Trophoblast cell (in vitro differentiated cells and primary cell): Measurements from ENCODE around the gene ABCF2.
A peak's percentile ranks its signal among the peaks of the same experiment; 100 is the strongest.

Source experiments
- DNase-seq, 2 donors: peaks; one replicate each; pipeline ENCODE4 v3.0.0-alpha.2; 2016
- H2AFZ ChIP-seq: 2 replicates; pipeline ENCODE4 v1.6.1; 2013; ENCODE audit warnings: low read length, moderate library complexity, mild to moderate bottlenecking; ENCODE audit not compliant: insufficient read depth, poor library complexity
- H2AK5ac ChIP-seq: 2 replicates; pipeline ENCODE4 v1.6.1; 2013; ENCODE audit warnings: mild to moderate bottlenecking, low read length
- H2BK120ac ChIP-seq: 2 replicates; pipeline ENCODE4 v1.6.1; 2013; ENCODE audit warnings: low read length, mild to moderate bottlenecking, moderate library complexity; ENCODE audit not compliant: insufficient read depth, poor library complexity
- H2BK12ac ChIP-seq: 2 replicates; pipeline ENCODE4 v1.6.1; 2013; ENCODE audit warnings: mild to moderate bottlenecking, low read length, moderate library complexity
- H2BK5ac ChIP-seq: 2 replicates; pipeline ENCODE4 v1.6.1; 2013; ENCODE audit warnings: low read length, low read depth, moderate library complexity, mild to moderate bottlenecking; ENCODE audit not compliant: poor library complexity
- H3K14ac ChIP-seq: 2 replicates; pipeline ENCODE4 v1.6.1; 2013; ENCODE audit warnings: mild to moderate bottlenecking, low read length
- H3K18ac ChIP-seq: 2 replicates; pipeline ENCODE4 v1.6.1; 2013; ENCODE audit warnings: mild to moderate bottlenecking, low read length
- H3K23ac ChIP-seq: 2 replicates; pipeline ENCODE4 v1.6.1; 2013; ENCODE audit warnings: low read length
- H3K27ac ChIP-seq: 2 replicates; pipeline ENCODE4 v1.5.1; 2013; ENCODE audit warnings: low read depth, mild to moderate bottlenecking, inconsistent platforms, low read length, moderate library complexity
- H3K27me3 ChIP-seq: 2 replicates; pipeline ENCODE4 v1.6.1; 2013; ENCODE audit warnings: inconsistent platforms, mild to moderate bottlenecking, low read length, moderate library complexity; ENCODE audit not compliant: insufficient read depth
- H3K36me3 ChIP-seq, 2 experiments: 1 replicate in 1 of 2; 2 replicates in 1 of 2; pipeline ENCODE4 v1.6.1; 2013; ENCODE audit warnings: low read length in 2 of 2, mild to moderate bottlenecking in 2 of 2, moderate library complexity in 1 of 2; ENCODE audit not compliant: insufficient read depth in 2 of 2, control insufficient read depth in 1 of 2
- H3K4ac ChIP-seq: 2 replicates; pipeline ENCODE4 v1.6.1; 2013; ENCODE audit warnings: low read depth, mild to moderate bottlenecking, low read length, moderate library complexity
- H3K4me1 ChIP-seq, 2 experiments: 1 replicate in 1 of 2; 2 replicates in 1 of 2; pipeline ENCODE4 v1.6.1; 2013; ENCODE audit warnings: low read length in 2 of 2, mild to moderate bottlenecking in 2 of 2, moderate library complexity in 1 of 2; ENCODE audit not compliant: insufficient read depth in 2 of 2, control insufficient read depth in 1 of 2
- H3K4me2 ChIP-seq: 2 replicates; pipeline ENCODE4 v1.6.1; 2013; ENCODE audit warnings: inconsistent platforms, mild to moderate bottlenecking, low read length, moderate library complexity
- H3K4me3 ChIP-seq: 2 replicates; pipeline ENCODE4 v1.5.1; 2013; ENCODE audit warnings: mild to moderate bottlenecking, low read depth, low read length, inconsistent platforms
- H3K79me1 ChIP-seq: one replicate; pipeline ENCODE4 v1.6.1; 2013; ENCODE audit warnings: low read length
- H3K79me2 ChIP-seq: 2 replicates; pipeline ENCODE4 v1.6.1; 2013; ENCODE audit warnings: low read length, mild to moderate bottlenecking; ENCODE audit not compliant: control insufficient read depth, insufficient read depth, poor library complexity
- H3K9ac ChIP-seq: 2 replicates; pipeline ENCODE4 v1.6.1; 2013; ENCODE audit warnings: mild to moderate bottlenecking, low read length
- H3K9me3 ChIP-seq: 2 replicates; pipeline ENCODE4 v1.6.1; 2013; ENCODE audit warnings: low read depth, mild to moderate bottlenecking, control low read depth, inconsistent platforms, low read length; ENCODE audit not compliant: insufficient read depth
- H4K12ac ChIP-seq: 2 replicates; pipeline ENCODE4 v1.6.1; 2013; ENCODE audit warnings: low read depth, mild to moderate bottlenecking, low read length, moderate library complexity
- H4K8ac ChIP-seq: 2 replicates; pipeline ENCODE4 v1.6.1; 2013; ENCODE audit warnings: low read depth, mild to moderate bottlenecking, low read length, moderate library complexity
- H4K91ac ChIP-seq: one replicate; pipeline ENCODE4 v1.6.1; 2013; ENCODE audit warnings: low read depth, mild to moderate bottlenecking, low read length, moderate library complexity
- WGBS: extraction: QIAGEN DNeasy Blood & Tissue Kit; methylation state at CpG from one replicate; pipeline ENCODE4 v1.1.7; 2013; ENCODE audit warnings: missing lambda C conversion rate; ENCODE audit not compliant: insufficient read length, insufficient coverage; ENCODE audit errors: extremely low coverage; 5-methylcytosine and 5-hydroxymethylcytosine counted together

The ABCF2 gene

DNA sequence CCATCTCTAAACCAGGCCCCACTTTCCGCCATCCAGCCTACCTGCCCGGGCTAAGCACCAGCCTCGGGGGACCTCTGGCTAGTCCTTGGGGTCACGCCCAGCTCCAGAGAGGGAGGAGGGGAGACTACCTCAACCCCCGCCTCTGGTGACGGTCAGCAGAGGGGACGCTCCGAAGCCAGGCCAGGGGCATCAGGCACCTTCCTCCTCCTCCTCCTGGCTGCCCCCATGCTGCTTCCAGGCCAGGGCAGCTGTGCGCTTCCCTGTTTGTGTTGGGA is 25.5 kb upstream of the ABCF2 start:
- H3K18ac ChIP-seq = peak overlapping the region; percentile 76
- H3K9ac ChIP-seq = no peak overlapping the region
- no peak overlapping the region for H3K27ac ChIP-seq
- H2AK5ac ChIP-seq = no peak overlapping the region
- H3K27me3 ChIP-seq = no peaks in the 10 kb centered on the region
- H3K4ac ChIP-seq = no peak overlapping the region
- peak overlapping the region; percentile 67 for H3K14ac ChIP-seq
- no peak overlapping the region for H2BK5ac ChIP-seq
- WGBS = no CpG with 5 or more reads among the region's 9 CpGs
- DNase-seq = no peak
- peaks cover 9% of the 10 kb centered on the region for H3K79me2 ChIP-seq
- H3K36me3 ChIP-seq = no peaks in the 10 kb centered on the region
- H3K9me3 ChIP-seq = no peaks in the 10 kb centered on the region
- H3K4me1 ChIP-seq = peaks cover 20 to 45% of the 10 kb centered on the region in 2 experiments
- no peak overlapping the region for H2AFZ ChIP-seq
- peak overlapping the region; percentile 54 for H2BK120ac ChIP-seq
- H3K4me3 ChIP-seq = peak overlapping the region; percentile 48
- H3K23ac ChIP-seq = no peak overlapping the region
- H3K79me1 ChIP-seq = peaks cover 30% of the 10 kb centered on the region
- no peak overlapping the region for H2BK12ac ChIP-seq
- H4K8ac ChIP-seq = peak overlapping the region; percentile 85
- peak overlapping the region; percentile 79 for H3K4me2 ChIP-seq
- peak overlapping the region; percentile 54 for H4K12ac ChIP-seq
- H4K91ac ChIP-seq = peak overlapping the region; percentile 86

DNA sequence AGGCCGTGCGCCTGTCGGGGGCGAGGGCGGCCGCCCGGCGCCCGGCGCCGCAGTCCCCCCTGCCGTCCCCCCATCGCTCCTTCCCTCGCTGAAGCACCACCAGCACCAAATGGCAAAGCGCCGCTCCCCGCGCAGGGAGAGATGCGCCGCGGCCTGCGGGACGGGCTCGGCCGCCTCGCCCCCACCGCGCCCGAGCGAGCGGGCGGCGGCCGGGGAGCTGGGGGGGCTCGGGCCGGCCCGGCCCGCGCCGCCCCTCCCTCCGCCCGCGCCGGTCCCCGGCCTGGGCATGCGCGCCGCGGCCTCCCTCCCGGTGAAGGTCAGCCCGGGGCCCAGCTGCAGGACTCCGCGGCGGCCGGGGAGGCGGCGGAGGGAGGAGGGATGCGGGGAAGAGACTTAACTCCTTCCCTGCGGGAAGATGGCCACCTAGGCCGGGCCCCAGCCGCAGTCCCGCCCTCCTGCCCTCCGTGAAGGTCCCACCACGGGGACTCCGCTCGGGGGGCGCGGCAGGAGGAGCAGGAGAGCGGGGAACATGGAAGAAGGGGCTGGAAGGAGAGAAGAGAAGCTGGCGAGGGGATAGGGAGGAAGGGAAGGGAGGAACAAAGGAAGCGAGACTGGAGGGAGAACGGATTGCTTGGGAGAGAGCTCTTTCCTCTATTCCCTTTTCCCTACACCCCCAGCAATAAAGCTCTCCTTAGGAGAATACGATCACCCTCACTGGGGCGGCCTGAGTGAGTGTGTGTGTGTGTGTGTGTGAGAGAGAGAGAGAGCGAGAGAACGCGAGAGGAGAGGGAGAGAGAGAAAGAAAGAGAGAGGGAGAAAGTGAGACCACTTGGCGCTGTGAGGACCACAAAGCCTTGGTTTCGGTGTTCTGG is 24.9 kb upstream of the ABCF2 start:
- peak overlapping the region; percentile 68 for H3K4ac ChIP-seq
- H3K79me2 ChIP-seq = peaks cover 9% of the 10 kb centered on the region
- H2AK5ac ChIP-seq = peak overlapping the region; percentile 16
- peaks cover 20 to 48% of the 10 kb centered on the region in 2 experiments for H3K4me1 ChIP-seq
- peak overlapping the region; percentile 91 for H4K8ac ChIP-seq
- DNase-seq = peak in 1 of 2 donors; percentile 56
- peak overlapping the region; percentile 8 for H3K27ac ChIP-seq
- peak overlapping the region; percentile 67 for H3K14ac ChIP-seq
- H4K12ac ChIP-seq = peak overlapping the region; percentile 68
- H4K91ac ChIP-seq = peak overlapping the region; percentile 88
- peak overlapping the region; percentile 79 for H3K4me2 ChIP-seq
- H3K27me3 ChIP-seq = no peaks in the 10 kb centered on the region
- peak overlapping the region; percentile 65 for H2BK12ac ChIP-seq
- peak overlapping the region; percentile 72 for H3K9ac ChIP-seq
- H3K4me3 ChIP-seq = peak overlapping the region; percentile 73
- no peaks in the 10 kb centered on the region for H3K36me3 ChIP-seq
- no CpG with 5 or more reads among the region's 79 CpGs for WGBS
- H2BK5ac ChIP-seq = peak overlapping the region; percentile 52
- peaks cover 30% of the 10 kb centered on the region for H3K79me1 ChIP-seq
- no peak overlapping the region for H3K23ac ChIP-seq
- peak overlapping the region; percentile 74 for H2AFZ ChIP-seq
- H2BK120ac ChIP-seq = peak overlapping the region; percentile 82
- H3K9me3 ChIP-seq = no peaks in the 10 kb centered on the region
- peak overlapping the region; percentile 76 for H3K18ac ChIP-seq

DNA sequence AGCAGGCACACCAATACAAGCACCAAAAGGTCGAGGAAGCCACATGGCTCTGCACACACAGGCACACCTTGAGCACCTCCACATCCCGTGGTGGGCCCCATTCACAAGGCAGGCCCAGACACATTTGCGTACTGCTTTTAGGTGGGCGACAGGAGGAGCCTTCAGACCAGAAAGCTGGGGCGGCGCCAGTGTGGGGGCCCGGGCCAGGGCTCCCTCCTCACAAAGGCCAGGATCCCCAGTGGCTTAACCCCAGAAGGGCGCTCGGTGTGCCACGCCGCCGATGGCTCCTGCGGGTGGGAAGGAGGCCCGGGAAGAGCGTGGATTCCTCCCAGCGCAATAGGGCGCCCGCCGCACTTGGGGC is 24.3 kb upstream of the ABCF2 start:
- Histone ChIP-seq H2BK12ac (peak overlapping the region; percentile 65), H3K27ac (no peak overlapping the region), H3K4ac (peak overlapping the region; percentile 41), H3K36me3 (no peaks in the 10 kb centered on the region), H2AFZ (peak overlapping the region; percentile 74), H2BK120ac (peak overlapping the region; percentile 82), H3K9ac (no peak overlapping the region), H3K79me1 (peaks cover 30% of the 10 kb centered on the region), H3K18ac (peak overlapping the region; percentile 24), H3K23ac (no peak overlapping the region), H3K14ac (peak overlapping the region; percentile 45), H2BK5ac (peak overlapping the region; percentile 52), H3K79me2 (peaks cover 9% of the 10 kb centered on the region), H2AK5ac (peak overlapping the region; percentile 43), H4K91ac (peak overlapping the region; percentile 88), H3K4me2 (peak overlapping the region; percentile 79), H3K4me1 (peaks cover 20 to 53% of the 10 kb centered on the region in 2 experiments), H3K4me3 (peak overlapping the region; percentile 73), H4K12ac (peak overlapping the region; percentile 68), H3K9me3 (no peaks in the 10 kb centered on the region), H3K27me3 (no peaks in the 10 kb centered on the region), H4K8ac (peak overlapping the region; percentile 91)
- no peak for DNase-seq
- no CpG with 5 or more reads among the region's 19 CpGs for WGBS

DNA sequence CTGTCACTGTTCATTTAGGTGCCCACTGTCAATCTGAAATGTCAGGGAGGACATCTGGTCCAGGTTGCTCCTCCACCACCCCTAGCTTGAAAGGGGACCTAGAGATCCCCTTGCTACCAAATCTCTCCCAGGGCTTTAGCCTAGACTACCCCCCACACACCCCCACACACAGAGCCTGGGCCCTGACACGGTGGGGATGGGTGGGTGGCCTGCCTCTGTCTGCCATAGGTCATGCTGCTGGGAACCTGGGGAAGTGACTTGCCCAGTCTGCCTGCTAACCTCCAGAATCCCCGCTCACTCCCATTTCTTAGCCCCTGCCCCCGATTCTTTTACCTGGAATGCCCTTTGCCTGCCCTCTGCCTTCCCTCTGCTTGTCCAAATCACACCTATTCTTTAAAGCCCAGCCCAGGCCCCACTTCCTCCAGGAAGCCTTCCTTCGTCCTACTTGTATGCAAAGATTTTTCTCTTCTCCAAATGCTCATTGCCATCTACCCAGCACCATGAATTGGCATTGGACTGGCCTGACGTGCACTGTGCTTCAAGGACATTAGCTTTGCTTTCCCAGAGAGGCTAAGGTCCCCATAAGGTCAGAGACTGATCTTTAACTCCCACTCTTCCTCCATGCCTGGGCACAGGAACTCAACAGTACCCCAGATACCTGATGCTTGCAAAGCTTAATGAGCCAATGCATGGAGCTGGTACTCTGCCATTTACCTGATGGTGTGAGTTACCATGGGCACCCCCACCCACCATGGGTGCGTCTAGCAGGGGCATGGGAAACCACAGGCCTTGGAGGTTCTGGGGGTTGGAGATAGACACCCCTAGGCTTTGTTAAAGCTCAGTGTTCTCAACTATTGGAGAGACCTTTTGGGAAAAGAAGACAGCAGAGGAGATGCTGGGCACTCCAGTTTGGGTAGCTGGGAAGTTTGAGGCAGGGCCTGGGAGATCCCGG is 23.5 kb upstream of the ABCF2 start:
- no peak overlapping the region for H2BK5ac ChIP-seq
- H4K91ac ChIP-seq = peak overlapping the region; percentile 88
- WGBS = no CpG with 5 or more reads among the region's 7 CpGs
- H3K79me1 ChIP-seq = peaks cover 30% of the 10 kb centered on the region
- H3K36me3 ChIP-seq = no peaks in the 10 kb centered on the region
- H3K4ac ChIP-seq = no peak overlapping the region
- H2BK12ac ChIP-seq = peak overlapping the region; percentile 65
- peaks cover 20 to 56% of the 10 kb centered on the region in 2 experiments for H3K4me1 ChIP-seq
- H3K4me3 ChIP-seq = no peak overlapping the region
- peak overlapping the region; percentile 12 for H2BK120ac ChIP-seq
- no peak overlapping the region for H2AFZ ChIP-seq
- H3K14ac ChIP-seq = peak overlapping the region; percentile 45
- no peak overlapping the region for H3K4me2 ChIP-seq
- H3K27me3 ChIP-seq = no peaks in the 10 kb centered on the region
- DNase-seq = no peak
- peak overlapping the region; percentile 3 for H2AK5ac ChIP-seq
- H3K9me3 ChIP-seq = no peaks in the 10 kb centered on the region
- no peak overlapping the region for H3K27ac ChIP-seq
- H4K12ac ChIP-seq = no peak overlapping the region
- H3K23ac ChIP-seq = no peak overlapping the region
- H3K79me2 ChIP-seq = peaks cover 9% of the 10 kb centered on the region
- H3K9ac ChIP-seq = no peak overlapping the region
- peak overlapping the region; percentile 91 for H4K8ac ChIP-seq
- no peak overlapping the region for H3K18ac ChIP-seq
